Transverse colon (tissue), 4 donors: ENCODE data around the gene CAVIN1. TPM values are rescaled to one million over a fixed set of nuclear protein-coding genes. Genes with fewer than 3 reads are reported as not detected.

ENCODE experiments used
- DNase-seq: peaks from one replicate; pipeline ENCODE4 v3.0.0-alpha.2; 2019
- H3K27ac ChIP-seq, 4 donors: fragments of 200-600 bp; sonication (generic); 2 replicates each; pipeline ENCODE4 v1.5.1; 2016 to 2018; ENCODE audit warnings: inconsistent platforms in 4 of 4
- H3K27me3 ChIP-seq: fragments of 200-600 bp; sonication (generic); 2 replicates; pipeline ENCODE4 v1.5.1; 2017; ENCODE audit warnings: inconsistent platforms
- H3K36me3 ChIP-seq, 4 donors: fragments of 200-600 bp; sonication (generic); 2 replicates each; pipeline ENCODE4 v1.5.1; 2017 to 2019; ENCODE audit warnings: inconsistent platforms in 4 of 4
- H3K4me1 ChIP-seq, 4 donors: fragments of 200-600 bp; sonication (generic); 2 replicates each; pipeline ENCODE4 v1.5.1; 2017 to 2020; ENCODE audit warnings: inconsistent platforms in 4 of 4
- H3K4me3 ChIP-seq, 4 donors: fragments of 200-600 bp; sonication (generic); 1 replicate in 1 of 4; 2 replicates in 3 of 4; pipeline versions ENCODE4 v1.5.1 to v1.6.1; 2017 to 2019; ENCODE audit warnings: inconsistent platforms in 4 of 4
- H3K9me3 ChIP-seq, 2 donors: fragments of 200-600 bp; sonication (generic); 2 replicates each; pipeline ENCODE4 v1.5.1; 2017 to 2019; ENCODE audit warnings: inconsistent platforms in 2 of 2
- EP300 ChIP-seq: sonication (generic); formaldehyde crosslinking; IDR thresholded peaks from one replicate; pipeline ENCODE4 v1.6.1; 2017; ENCODE audit warnings: antibody characterized with exemption, low read depth
- POLR2A ChIP-seq: fragments of 450-650 bp; IDR thresholded peaks from one replicate; pipeline ENCODE4 v1.6.1; 2016; ENCODE audit warnings: antibody characterized with exemption, mild to moderate bottlenecking, moderate library complexity
- POLR2AphosphoS5 ChIP-seq, 3 donors: sonication (generic); formaldehyde crosslinking; IDR thresholded peaks; one replicate each; pipeline ENCODE4 v1.6.1; 2016; ENCODE audit warnings: antibody characterized with exemption in 3 of 3
- WGBS, 2 donors: methylation state at CpG; one replicate each; pipeline ENCODE4 v1.1.5; 2018; ENCODE audit warnings: low coverage in 1 of 2; 5-methylcytosine and 5-hydroxymethylcytosine counted together
- in situ Hi-C, 4 donors: fragments of 200-750 bp; cut with MboI; loops; one replicate each; pipeline versions ENCODE4 v1.15.0 to v1.15.1; 2017; ENCODE audit warnings: low sequenced_read_pairs in 3 of 4, low pct_ligation_motif_present in 1 of 4, low pct_unique_long_range_greater_than_20kb in 1 of 4
- intact Hi-C: fragments of 100-400 bp; cut with DNase I; formaldehyde crosslinking; loops from one replicate; pipeline ENCODE4 v1.15.1; 2023; ENCODE audit warnings: low total_unique reads
- small RNA-seq, 4 donors: library from RNA; depleted of rRNA; stranded (forward); fragments of <200 nt; gene quantifications; one replicate each; pipeline ENCODE3, GENCODE V24; 2016
- total RNA-seq, 4 donors: library from RNA; depleted of rRNA; stranded (reverse); fragments of >200 nt; gene quantifications; one replicate each; pipeline ENCODE4 v1.1.0, GENCODE V29; 2016
- TF ChIP-seq, protein P1 (sequence below), 5 experiments: fragments of 200-600 bp in 3 of 5; fragments of 450-650 bp in 2 of 5; sonication (generic) in 3 of 5; IDR thresholded peaks; 1 replicate in 2 of 5; 2 replicates in 3 of 5; pipeline ENCODE4 v1.5.1; 2016 to 2017; ENCODE audit warnings: antibody characterized with exemption in 5 of 5, inconsistent platforms in 3 of 5, mild to moderate bottlenecking in 2 of 5, moderate library complexity in 1 of 5

CAVIN1 gene
- total RNA-seq, 4 donors from 2014 or later = 53.7 to 135 (median 69.2) TPM

DNA sequence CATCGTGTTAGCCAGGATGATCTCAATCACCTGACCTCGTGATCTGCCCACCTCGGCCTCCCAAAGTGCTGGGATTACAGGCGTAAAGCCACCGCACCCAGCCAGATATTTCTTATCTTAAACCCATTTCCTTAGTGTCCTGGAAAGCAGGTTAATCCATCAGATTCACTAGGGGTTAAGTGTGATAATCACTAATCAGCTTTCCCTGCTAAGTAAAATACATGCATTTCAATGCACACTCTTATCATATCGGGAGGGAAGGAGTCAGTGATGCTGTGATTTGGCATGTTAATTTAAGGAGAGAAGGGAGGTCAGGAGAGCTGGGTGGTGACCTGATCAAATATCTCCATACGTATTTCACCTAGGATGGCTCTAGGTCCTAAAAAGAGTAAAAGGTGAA is 63.9 kb downstream of the CAVIN1 start:
- in situ Hi-C loops (no loop called here), intact Hi-C loops (loop anchor here (5.0 kb wide), 1 partner anchor 693 kb away; no protein-coding TSS in a partner anchor)
- no peak overlapping the region for H3K27ac ChIP-seq
- no peaks in the 10 kb centered on the region for H3K36me3 ChIP-seq
- TF ChIP-seq EP300 = no peak
- no peak for TF ChIP-seq POLR2A
- TF ChIP-seq, protein P1, sequence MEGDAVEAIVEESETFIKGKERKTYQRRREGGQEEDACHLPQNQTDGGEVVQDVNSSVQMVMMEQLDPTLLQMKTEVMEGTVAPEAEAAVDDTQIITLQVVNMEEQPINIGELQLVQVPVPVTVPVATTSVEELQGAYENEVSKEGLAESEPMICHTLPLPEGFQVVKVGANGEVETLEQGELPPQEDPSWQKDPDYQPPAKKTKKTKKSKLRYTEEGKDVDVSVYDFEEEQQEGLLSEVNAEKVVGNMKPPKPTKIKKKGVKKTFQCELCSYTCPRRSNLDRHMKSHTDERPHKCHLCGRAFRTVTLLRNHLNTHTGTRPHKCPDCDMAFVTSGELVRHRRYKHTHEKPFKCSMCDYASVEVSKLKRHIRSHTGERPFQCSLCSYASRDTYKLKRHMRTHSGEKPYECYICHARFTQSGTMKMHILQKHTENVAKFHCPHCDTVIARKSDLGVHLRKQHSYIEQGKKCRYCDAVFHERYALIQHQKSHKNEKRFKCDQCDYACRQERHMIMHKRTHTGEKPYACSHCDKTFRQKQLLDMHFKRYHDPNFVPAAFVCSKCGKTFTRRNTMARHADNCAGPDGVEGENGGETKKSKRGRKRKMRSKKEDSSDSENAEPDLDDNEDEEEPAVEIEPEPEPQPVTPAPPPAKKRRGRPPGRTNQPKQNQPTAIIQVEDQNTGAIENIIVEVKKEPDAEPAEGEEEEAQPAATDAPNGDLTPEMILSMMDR (IDR thresholded peaks at IDR 0.05) = no peak
- TF ChIP-seq POLR2AphosphoS5 (IDR thresholded peaks at IDR 0.05) = no peak
- no peak for DNase-seq
- peaks cover 13 to 56% (median 27%) of the 10 kb centered on the region in 4 donors for H3K4me1 ChIP-seq
- 87 to 90% methylated on average over 4 to 7 of the region's 7 CpGs for WGBS, 2 donors
- no peaks in the 10 kb centered on the region for H3K27me3 ChIP-seq
- H3K4me3 ChIP-seq = no peak overlapping the region
- H3K9me3 ChIP-seq = no peaks in the 10 kb centered on the region

DNA sequence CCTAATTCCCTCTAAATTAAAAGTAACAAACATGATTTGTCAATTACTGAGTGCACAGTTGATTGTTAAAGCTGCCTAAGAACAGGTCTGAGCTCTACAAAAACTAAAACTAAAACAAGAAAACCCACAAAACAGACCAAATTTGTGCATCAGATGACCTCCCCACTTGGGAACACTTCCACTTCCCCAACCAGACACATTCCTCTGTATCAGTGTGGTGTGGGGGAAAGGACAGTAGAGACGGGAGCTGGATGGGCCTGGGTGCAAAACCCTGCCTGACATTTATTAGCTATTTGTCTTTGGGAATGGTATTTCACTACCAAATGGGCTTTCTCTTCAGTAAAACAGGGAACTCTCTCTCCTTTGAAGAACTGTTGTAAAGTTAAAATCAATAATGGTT is 64.6 kb downstream of the CAVIN1 start:
- 69% methylated on average over 1 of the region's 1 CpG; no CpG with 5 or more reads in 1 of the 2 donors for WGBS, 2 donors
- DNase-seq = no peak
- no peak overlapping the region for H3K4me3 ChIP-seq
- H3K9me3 ChIP-seq = no peaks in the 10 kb centered on the region
- peaks cover 7 to 49% (median 26%) of the 10 kb centered on the region in 4 donors for H3K4me1 ChIP-seq
- TF ChIP-seq POLR2AphosphoS5 (IDR thresholded peaks at IDR 0.05) (no peak), EP300 (no peak), POLR2A (no peak)
- intact Hi-C loops (loop anchor here (5.0 kb wide), 1 partner anchor 694 kb away; no protein-coding TSS in a partner anchor), in situ Hi-C loops (no loop called here)
- no peaks in the 10 kb centered on the region for H3K27me3 ChIP-seq
- no peaks in the 10 kb centered on the region for H3K36me3 ChIP-seq
- H3K27ac ChIP-seq = no peak overlapping the region

DNA sequence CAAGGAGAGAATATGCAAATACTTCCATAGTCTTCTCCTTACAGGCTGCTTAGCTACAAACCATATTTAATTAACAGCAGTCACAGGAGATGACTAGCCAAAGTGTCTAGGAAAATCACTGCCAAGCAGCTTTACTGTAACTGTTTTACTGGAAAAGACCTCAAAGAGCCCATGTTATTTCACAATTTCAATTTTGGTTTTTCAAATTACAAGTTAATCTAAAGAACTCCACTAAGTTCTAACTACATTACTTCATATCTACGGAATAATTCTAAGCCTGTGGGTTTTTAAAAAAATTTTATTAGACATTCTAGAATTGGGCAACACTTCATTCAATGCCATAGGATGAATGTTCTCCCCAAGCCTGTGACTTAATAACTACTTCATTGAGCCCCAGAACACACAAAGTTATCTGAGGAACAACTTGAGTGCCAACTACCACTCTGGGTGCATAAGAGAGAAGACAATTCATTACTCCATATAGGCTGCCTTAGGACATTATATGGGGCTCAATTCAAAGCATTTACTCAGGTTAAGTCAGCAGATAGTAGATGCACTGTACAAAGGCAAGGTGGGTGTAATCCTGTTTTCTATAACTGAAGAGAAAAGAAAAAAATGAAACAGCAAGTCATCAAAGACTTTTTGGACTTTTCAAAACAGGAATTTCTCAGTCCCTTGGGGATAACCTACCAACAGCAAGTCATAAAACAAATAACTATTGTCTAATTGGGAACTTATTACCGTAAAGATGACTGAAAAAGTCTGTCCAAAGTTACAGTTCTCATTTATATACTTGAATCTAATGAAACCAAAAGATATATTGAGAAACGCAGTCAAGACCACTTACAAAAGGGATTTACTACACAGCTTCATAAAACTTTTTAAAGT is 67.9 kb downstream of the CAVIN1 start:
- peaks cover 0 to 27% (median 8%) of the 10 kb centered on the region in 4 donors for H3K4me1 ChIP-seq
- no peak overlapping the region for H3K4me3 ChIP-seq
- DNase-seq = no peak
- 60 to 73% methylated on average over 3 of the region's 3 CpGs for WGBS, 2 donors
- no peaks in the 10 kb centered on the region for H3K27me3 ChIP-seq
- no peaks in the 10 kb centered on the region for H3K36me3 ChIP-seq
- in situ Hi-C loops (no loop called here), intact Hi-C loops (loop anchor here (5.0 kb wide), 1 partner anchor 697 kb away; no protein-coding TSS in a partner anchor)
- no peak overlapping the region for H3K27ac ChIP-seq
- H3K9me3 ChIP-seq = no peaks in the 10 kb centered on the region
- TF ChIP-seq EP300 = no peak
- TF ChIP-seq POLR2A = no peak
- no peak for TF ChIP-seq POLR2AphosphoS5 (IDR thresholded peaks at IDR 0.05)
- TF ChIP-seq, protein P1 (IDR thresholded peaks at IDR 0.05) = no peak

Small RNAs within 50 kb of the gene (small RNA-seq; reads per million reads assigned to genes)
- gene RNU7-97P = 0 reads per million in 4 donors

Other genes starting within 250 kb of the CAVIN1 start
- gene KCNH4, start 242.1 kb downstream of the CAVIN1 start, total RNA-seq = not detected
- gene HCRT, start 237.8 kb downstream of the CAVIN1 start, total RNA-seq = not detected
- 10 to 100 TPM; 10.8 to 34.6 (median 32.2) TPM for gene GHDC, start 228.8 kb downstream of the CAVIN1 start, total RNA-seq
- 100 to 1,000 TPM in 2 of 4 donors, 10 to 100 TPM in 2; 51.3 to 151 (median 79.1) TPM for gene STAT5B, start 146.9 kb downstream of the CAVIN1 start, total RNA-seq
- 10 to 100 TPM; 36.2 to 93.7 (median 50.3) TPM for gene STAT5A, start 134.8 kb downstream of the CAVIN1 start, total RNA-seq
- gene STAT3, start 34.8 kb downstream of the CAVIN1 start, total RNA-seq = 100 to 1,000 TPM; 110 to 156 (median 130) TPM
- 100 to 1,000 TPM in 2 of 4 donors, 10 to 100 TPM in 2; 91.8 to 313 (median 115) TPM for gene ATP6V0A1, start 35.6 kb upstream of the CAVIN1 start, total RNA-seq
- 10 to 100 TPM; 35.4 to 95.7 (median 66.2) TPM for gene NAGLU, start 113.0 kb upstream of the CAVIN1 start, total RNA-seq
- gene HSD17B1, start 129.7 kb upstream of the CAVIN1 start, total RNA-seq = 1 to 10 TPM in 1 of 4 donors, under 1 TPM in 2, not detected in 1; 0.41 to 2.2 (median 0.95) TPM
- 10 to 100 TPM; 46.4 to 91.7 (median 57.6) TPM for gene COASY, start 138.9 kb upstream of the CAVIN1 start, total RNA-seq
- 100 to 1,000 TPM in 3 of 4 donors, 10 to 100 TPM in 1; 81.3 to 191 (median 143) TPM for gene MLX, start 143.8 kb upstream of the CAVIN1 start, total RNA-seq
- 1 to 10 TPM in 2 of 4 donors, under 1 TPM in 1, not detected in 1; 0.96 to 2.6 (median 1.3) TPM for gene PSMC3IP, start 154.5 kb upstream of the CAVIN1 start, total RNA-seq
- 10 to 100 TPM; 47.2 to 71.8 (median 59.0) TPM for gene RETREG3, start 186.1 kb upstream of the CAVIN1 start, total RNA-seq
- gene TUBG1, start 186.4 kb upstream of the CAVIN1 start, total RNA-seq = 10 to 100 TPM in 2 of 4 donors, 1 to 10 TPM in 2; 6.0 to 27.7 (median 14.3) TPM
- gene TUBG2, start 236.0 kb upstream of the CAVIN1 start, total RNA-seq = 10 to 100 TPM in 3 of 4 donors, 1 to 10 TPM in 1; 9.6 to 53.1 (median 26.7) TPM